Endothelial cell of umbilical vein (primary cell): ENCODE measurements around the gene GNG3. TPM values are rescaled to one million over a fixed set of nuclear protein-coding genes. Genes with fewer than 3 reads are reported as not detected.

Experiments used
- BruUV-seq: library from RNA; stranded (reverse); fragments of 400-500 nt; replicated peaks from 2 replicates; lab custom pipeline; 2021; lab: Mats Ljungman, UMichigan
- CTCF ChIA-PET: fragments of 300-600, 350-600 bp; sonication (Branson Sonifier 250); formaldehyde crosslinking; loops from one replicate; lab custom pipeline; 2021; ENCODE audit warnings: antibody characterized with exemption, inconsistent platforms; lab: Charles Lee
- POLR2A ChIA-PET: fragments of 300-600, 350-600 bp; sonication (Branson Sonifier 250); formaldehyde crosslinking; loops from one replicate; lab custom pipeline; 2021; ENCODE audit warnings: antibody characterized with exemption, inconsistent platforms; lab: Charles Lee
- DNase-seq: peaks from one replicate; pipeline ENCODE4 v3.0.0-alpha.2; 2011; ENCODE audit warnings: low read depth, low spot score
- FAIRE-seq: peaks from 2 replicates; lab custom pipeline; 2011; peaks lifted over from hg19 to GRCh38; lab: Jason Lieb, UNC
- H2AFZ ChIP-seq: 2 replicates; pipeline ENCODE4 v1.6.0; 2012; ENCODE audit warnings: low read depth, low read length, control low read depth, inconsistent platforms
- H3K27ac ChIP-seq: 2 replicates; pipeline ENCODE4 v1.5.1; 2011; ENCODE audit warnings: low read depth, mild to moderate bottlenecking, control low read depth, low read length, moderate library complexity; ENCODE audit not compliant: insufficient read depth
- H3K27me3 ChIP-seq, 2 experiments: 2 replicates each; pipeline versions ENCODE4 v1.6.0 to v1.6.1; 2011; ENCODE audit warnings: low read length in 2 of 2, mixed read lengths in 1 of 2; ENCODE audit not compliant: control insufficient read depth in 2 of 2, insufficient read depth in 2 of 2
- H3K36me3 ChIP-seq, 2 experiments: 2 replicates in 1 of 2; 3 replicates in 1 of 2; pipeline ENCODE4 v1.5.1; 2011; ENCODE audit warnings: low read length in 2 of 2, mild to moderate bottlenecking in 1 of 2, moderate library complexity in 1 of 2; ENCODE audit not compliant: control insufficient read depth in 2 of 2, insufficient read depth in 2 of 2; ENCODE audit errors: extremely low read depth in 1 of 2
- H3K4me1 ChIP-seq: 3 replicates; pipeline ENCODE4 v1.5.1; 2011; ENCODE audit warnings: mild to moderate bottlenecking, low read length; ENCODE audit not compliant: control insufficient read depth, insufficient read depth; ENCODE audit errors: extremely low read depth
- H3K4me2 ChIP-seq: 2 replicates; pipeline ENCODE4 v1.6.1; 2011; ENCODE audit warnings: low read length, control low read depth, mixed read lengths; ENCODE audit not compliant: insufficient read depth
- H3K4me3 ChIP-seq, 3 experiments: fragments of 200-600 bp in 1 of 3; sonication (generic), shearing (Covaris generic) in 1 of 3; replicated peaks in 1 of 3; 2 replicates each; pipeline ENCODE4 v1.5.1; 2011 to 2016; ENCODE audit warnings: control low read depth in 3 of 3, low read length in 3 of 3, mild to moderate bottlenecking in 2 of 3, inconsistent platforms in 1 of 3, low read depth in 1 of 3, moderate library complexity in 1 of 3; ENCODE audit not compliant: insufficient read depth in 1 of 3
- H3K79me2 ChIP-seq: 2 replicates; pipeline ENCODE4 v1.6.0; 2012; ENCODE audit warnings: low read length, inconsistent platforms; ENCODE audit not compliant: control insufficient read depth, insufficient read depth
- H3K9ac ChIP-seq: replicated peaks from 2 replicates; pipeline ENCODE3; 2011; ENCODE audit warnings: low read length, control low read depth; ENCODE audit not compliant: insufficient read depth; ENCODE audit errors: extremely low read depth
- H3K9me1 ChIP-seq: replicated peaks from 3 replicates; pipeline ENCODE4 v1.6.0; 2011; ENCODE audit warnings: mild to moderate bottlenecking, low read length; ENCODE audit not compliant: control insufficient read depth, insufficient read depth; ENCODE audit errors: extremely low read depth
- H3K9me3 ChIP-seq: replicated peaks from 2 replicates; pipeline ENCODE4 v1.5.1; 2012; ENCODE audit warnings: low read length, inconsistent platforms; ENCODE audit not compliant: control insufficient read depth, insufficient read depth
- H4K20me1 ChIP-seq: replicated peaks from 2 replicates; pipeline ENCODE3; 2011; ENCODE audit warnings: mild to moderate bottlenecking, low read length; ENCODE audit not compliant: control insufficient read depth, insufficient read depth; ENCODE audit errors: extremely low read depth
- CTCF ChIP-seq, 2 donors: IDR thresholded peaks; 1 replicate in 1 of 2; 2 replicates in 1 of 2; pipeline ENCODE4 v1.5.1; 2011; ENCODE audit warnings: low read length in 2 of 2, mild to moderate bottlenecking in 2 of 2, moderate library complexity in 2 of 2, control low read depth in 1 of 2, inconsistent platforms in 1 of 2, low read depth in 1 of 2; ENCODE audit not compliant: insufficient read depth in 1 of 2; ENCODE audit errors: extremely low read depth in 1 of 2
- EZH2 ChIP-seq: IDR thresholded peaks from 2 replicates; pipeline ENCODE4 v1.6.1; 2012; ENCODE audit warnings: borderline replicate concordance, low read depth, mild to moderate bottlenecking, moderate library complexity, low read length, inconsistent platforms; ENCODE audit not compliant: severe bottlenecking
- FOS ChIP-seq: IDR thresholded peaks from 2 replicates; pipeline ENCODE4 v1.6.1; 2011; ENCODE audit warnings: mild to moderate bottlenecking, low read length, moderate library complexity, borderline replicate concordance; ENCODE audit not compliant: insufficient read depth
- GATA2 ChIP-seq: IDR thresholded peaks from 2 replicates; pipeline ENCODE4 v1.7.0; 2011; ENCODE audit warnings: low read depth, mild to moderate bottlenecking, moderate library complexity, mixed read lengths, low read length; ENCODE audit not compliant: insufficient read length, insufficient read depth
- JUN ChIP-seq: IDR thresholded peaks from 2 replicates; pipeline ENCODE4 v1.6.1; 2011; ENCODE audit warnings: borderline replicate concordance, low read depth; ENCODE audit not compliant: insufficient read length, insufficient read depth
- MYC ChIP-seq: IDR thresholded peaks from one replicate; pipeline ENCODE4 v1.6.1; 2011; ENCODE audit warnings: mild to moderate bottlenecking, low read depth, low read length
- POLR2A ChIP-seq: IDR thresholded peaks from 2 replicates; pipeline ENCODE4 v1.6.1; 2012; ENCODE audit warnings: low read depth, mild to moderate bottlenecking, control low read depth, low read length
- POLR2AphosphoS5 ChIP-seq: IDR thresholded peaks from 2 replicates; pipeline ENCODE4 v1.6.1; 2012; ENCODE audit warnings: low read depth, mild to moderate bottlenecking, control low read depth, low read length, moderate library complexity; ENCODE audit not compliant: insufficient read depth
- dilution Hi-C: fragments of 300-500 bp; cut with MboI; formaldehyde crosslinking; loops from one replicate; pipeline ENCODE4 v1.15.0; 2019; ENCODE audit warnings: low sequenced_read_pairs; ENCODE audit not compliant: extremely low pct_ligation_motif_present
- intact Hi-C: fragments of 100-400 bp; cut with micrococcal nuclease; formaldehyde crosslinking; loops from one replicate; pipeline ENCODE4 v1.10.0; 2022
- polyA plus RNA-seq, 4 experiments: library from polyadenylated mRNA; depleted of rRNA in 3 of 4; stranded (reverse) in 3 of 4; unstranded in 1 of 4; fragments of >200 nt; gene quantifications; 2 replicates each; pipeline versions ENCODE4 v1.2.1 to v1.2.3, GENCODE V29; 2011 to 2012; ENCODE audit warnings: missing spikeins in 1 of 4
- total RNA-seq: library from RNA; stranded (reverse); gene quantifications from 2 replicates; pipeline ENCODE4 v1.2.3, GENCODE V29; 2021
- TF ChIP-seq, protein P1 (sequence below): IDR thresholded peaks from 2 replicates; pipeline ENCODE4 v1.6.1; 2011; ENCODE audit not compliant: insufficient read depth, insufficient read length

The GNG3 gene
- total and polyA plus RNA-seq, 2 donors (not counting 3 experiments of a cell fraction or from before 2014, with no cell fraction given): not detected

- Histone ChIP-seq H2AFZ (peak overlapping the region; percentile 89), H3K4me1 (peaks cover 25% of the 10 kb centered on the region), H3K27me3 (no peaks in the 10 kb centered on the region), H3K9me3 (no peaks in the 10 kb centered on the region), H3K79me2 (no peaks in the 10 kb centered on the region), H3K4me2 (peak overlapping the region; percentile 82), H3K9me1 (no peaks in the 10 kb centered on the region), H3K36me3 (peaks cover 2 to 7% of the 10 kb centered on the region in 2 experiments), H3K9ac (no peak overlapping the region), H3K27ac (no peak overlapping the region), H3K4me3 (no peak overlapping the region), H4K20me1 (no peaks in the 10 kb centered on the region)
- ChIA-PET POLR2A (interaction anchor here (0.6 to 1.5 kb wide), 4 partner anchors 41 to 135 kb away, joined by 3 to 19 read pairs (median 5); partner anchors contain the start of genes C11orf98, CSKMT and TUT1), CTCF (interaction anchor here (1.1 to 2.5 kb wide), 4 partner anchors 13 to 79 kb away, joined by 3 to 14 read pairs (median 4); partner anchors contain the start of genes C11orf98, CSKMT and HNRNPUL2)
- no peak for TF ChIP-seq POLR2A
- no peak for TF ChIP-seq FOS
- no peak for TF ChIP-seq JUN
- no peak for TF ChIP-seq MYC
- no peak for TF ChIP-seq CTCF (IDR thresholded peaks at IDR 0.05; ENCODE audit: extremely low read depth in 1 of 2, insufficient read depth in 1 of 2, low read depth in 1 of 2, low read length in 2 of 2)
- TF ChIP-seq POLR2AphosphoS5: no peak
- no peak for TF ChIP-seq GATA2
- TF ChIP-seq EZH2: no peak
- TF ChIP-seq, protein P1, sequence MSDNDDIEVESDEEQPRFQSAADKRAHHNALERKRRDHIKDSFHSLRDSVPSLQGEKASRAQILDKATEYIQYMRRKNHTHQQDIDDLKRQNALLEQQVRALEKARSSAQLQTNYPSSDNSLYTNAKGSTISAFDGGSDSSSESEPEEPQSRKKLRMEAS: no peak
- FAIRE-seq: no peak
- no peak for DNase-seq
- dilution Hi-C loops: no loop called here
- intact Hi-C loops: loop anchor here (1.0 to 5.0 kb wide), 4 partner anchors 40 to 106 kb away; partner anchors contain the start of genes C11orf98, CSKMT, INTS5 and MTA2
- no TSS peak for BruUV-seq
Measured at GRCh38 chr11:62706850-62707247, 627 bp upstream of the GNG3 start.
